ENCODE measurements around the gene DCLK2. TPM values are rescaled to one million over a fixed set of nuclear protein-coding genes. Genes with fewer than 3 reads are reported as not detected.

The DCLK2 gene
- total RNA-seq, 6 donors from 2014 or later = 2.1 to 16.8 (median 3.3) TPM

DNA sequence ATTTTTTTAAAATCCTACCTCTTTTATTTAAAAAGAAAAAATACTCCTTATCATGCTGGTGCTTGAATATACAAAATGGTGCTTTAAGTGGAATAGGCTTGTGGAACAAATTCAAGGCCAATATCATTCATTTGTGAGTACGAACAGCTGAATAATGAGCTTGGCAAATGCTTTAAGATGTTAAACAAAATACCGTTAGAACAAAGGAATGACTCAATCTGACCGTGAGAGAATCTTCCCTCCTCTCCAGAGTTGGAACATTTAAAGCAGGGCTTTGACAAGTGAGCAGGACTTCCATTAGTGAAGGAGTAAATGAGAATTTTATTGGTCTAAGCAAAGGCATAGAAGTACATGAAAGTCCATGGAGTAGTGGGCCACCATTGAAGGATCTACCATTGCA lies 74.5 kb downstream of the DCLK2 start:
- TF ChIP-seq, protein P1, sequence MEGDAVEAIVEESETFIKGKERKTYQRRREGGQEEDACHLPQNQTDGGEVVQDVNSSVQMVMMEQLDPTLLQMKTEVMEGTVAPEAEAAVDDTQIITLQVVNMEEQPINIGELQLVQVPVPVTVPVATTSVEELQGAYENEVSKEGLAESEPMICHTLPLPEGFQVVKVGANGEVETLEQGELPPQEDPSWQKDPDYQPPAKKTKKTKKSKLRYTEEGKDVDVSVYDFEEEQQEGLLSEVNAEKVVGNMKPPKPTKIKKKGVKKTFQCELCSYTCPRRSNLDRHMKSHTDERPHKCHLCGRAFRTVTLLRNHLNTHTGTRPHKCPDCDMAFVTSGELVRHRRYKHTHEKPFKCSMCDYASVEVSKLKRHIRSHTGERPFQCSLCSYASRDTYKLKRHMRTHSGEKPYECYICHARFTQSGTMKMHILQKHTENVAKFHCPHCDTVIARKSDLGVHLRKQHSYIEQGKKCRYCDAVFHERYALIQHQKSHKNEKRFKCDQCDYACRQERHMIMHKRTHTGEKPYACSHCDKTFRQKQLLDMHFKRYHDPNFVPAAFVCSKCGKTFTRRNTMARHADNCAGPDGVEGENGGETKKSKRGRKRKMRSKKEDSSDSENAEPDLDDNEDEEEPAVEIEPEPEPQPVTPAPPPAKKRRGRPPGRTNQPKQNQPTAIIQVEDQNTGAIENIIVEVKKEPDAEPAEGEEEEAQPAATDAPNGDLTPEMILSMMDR (IDR thresholded peaks at IDR 0.05) = no peak
- TF ChIP-seq POLR2A (IDR thresholded peaks at IDR 0.05) = no peak
- no peak for TF ChIP-seq EP300 (IDR thresholded peaks at IDR 0.05)
- no peak for TF ChIP-seq POLR2AphosphoS5 (IDR thresholded peaks at IDR 0.05)
- no peaks in the 10 kb centered on the region for H3K36me3 ChIP-seq
- no peak for ATAC-seq (ENCODE audit: low FRiP score in 2 of 2)
- H3K4me3 ChIP-seq = no peak overlapping the region
- H3K9me3 ChIP-seq = no peaks in the 10 kb centered on the region
- H3K4me1 ChIP-seq = no peaks in the 10 kb centered on the region
- no peak for DNase-seq
- H3K27me3 ChIP-seq = no peaks in the 10 kb centered on the region
- no peak overlapping the region for H3K27ac ChIP-seq
- WGBS, 2 donors = 61 to 70% methylated on average over 3 of the region's 3 CpGs

DNA sequence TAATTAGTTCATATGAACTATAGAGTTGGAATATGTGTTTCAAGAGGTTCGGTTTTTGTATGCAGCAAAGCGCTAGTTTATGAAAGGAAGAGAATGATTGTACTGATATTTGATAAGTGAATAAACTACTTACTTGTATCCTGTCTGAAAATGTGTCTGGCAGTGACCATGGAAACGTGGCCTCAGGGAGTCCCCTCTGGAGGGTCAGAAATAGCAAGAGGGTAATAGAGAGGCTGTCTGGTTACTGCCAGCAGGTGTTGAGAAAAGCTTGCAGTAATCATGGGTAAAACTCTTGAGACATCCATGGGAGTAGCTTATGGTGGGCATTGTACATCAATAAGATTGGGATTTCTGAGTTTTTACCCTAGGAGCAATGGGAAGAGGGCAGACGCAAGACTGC lies 77.1 kb downstream of the DCLK2 start:
- Histone ChIP-seq H3K4me1 (peaks cover 0 to 3% (median 0%) of the 10 kb centered on the region in 4 donors), H3K27ac (no peak overlapping the region), H3K9me3 (no peaks in the 10 kb centered on the region), H3K4me3 (no peak overlapping the region), H3K27me3 (no peaks in the 10 kb centered on the region), H3K36me3 (no peaks in the 10 kb centered on the region)
- TF ChIP-seq EP300 (IDR thresholded peaks at IDR 0.05) (no peak), POLR2AphosphoS5 (IDR thresholded peaks at IDR 0.05) (no peak), POLR2A (IDR thresholded peaks at IDR 0.05) (no peak)
- TF ChIP-seq, protein P1 (IDR thresholded peaks at IDR 0.05) = no peak
- 75 to 76% methylated on average over 4 of the region's 4 CpGs for WGBS, 2 donors
- no peak for DNase-seq
- ATAC-seq (ENCODE audit: low FRiP score in 2 of 2) = no peak

DNA sequence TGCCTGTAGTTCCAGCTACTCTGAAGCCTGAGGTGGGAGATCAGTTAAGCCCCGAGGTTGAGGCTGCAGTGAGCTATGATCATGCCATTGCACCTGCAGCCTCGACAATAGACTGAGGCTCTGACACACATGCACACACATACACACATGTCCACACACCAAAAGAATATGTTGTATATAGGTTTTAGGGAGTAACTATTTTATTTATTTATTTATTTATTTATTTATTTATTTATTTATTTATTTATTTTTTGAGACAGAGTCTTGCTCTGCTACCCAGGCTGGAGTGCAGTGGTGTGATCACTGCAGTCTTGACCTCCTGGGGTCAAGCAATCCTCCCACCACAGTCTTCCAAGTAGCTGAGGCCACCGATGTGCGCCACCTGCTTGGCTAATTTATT lies 78.3 kb downstream of the DCLK2 start:
- no peaks in the 10 kb centered on the region for H3K36me3 ChIP-seq
- H3K9me3 ChIP-seq = no peaks in the 10 kb centered on the region
- no peak overlapping the region for H3K4me3 ChIP-seq
- no peak for DNase-seq
- no peak for ATAC-seq (ENCODE audit: low FRiP score in 2 of 2)
- no peaks in the 10 kb centered on the region for H3K27me3 ChIP-seq
- 93 to 94% methylated on average over 4 of the region's 4 CpGs for WGBS, 2 donors
- no peak overlapping the region for H3K27ac ChIP-seq
- no peak for TF ChIP-seq POLR2A (IDR thresholded peaks at IDR 0.05)
- TF ChIP-seq POLR2AphosphoS5 (IDR thresholded peaks at IDR 0.05) = no peak
- TF ChIP-seq, protein P1 (IDR thresholded peaks at IDR 0.05) = no peak
- TF ChIP-seq EP300 (IDR thresholded peaks at IDR 0.05) = no peak
- H3K4me1 ChIP-seq = peaks cover 0 to 3% (median 2%) of the 10 kb centered on the region in 4 donors

DNA sequence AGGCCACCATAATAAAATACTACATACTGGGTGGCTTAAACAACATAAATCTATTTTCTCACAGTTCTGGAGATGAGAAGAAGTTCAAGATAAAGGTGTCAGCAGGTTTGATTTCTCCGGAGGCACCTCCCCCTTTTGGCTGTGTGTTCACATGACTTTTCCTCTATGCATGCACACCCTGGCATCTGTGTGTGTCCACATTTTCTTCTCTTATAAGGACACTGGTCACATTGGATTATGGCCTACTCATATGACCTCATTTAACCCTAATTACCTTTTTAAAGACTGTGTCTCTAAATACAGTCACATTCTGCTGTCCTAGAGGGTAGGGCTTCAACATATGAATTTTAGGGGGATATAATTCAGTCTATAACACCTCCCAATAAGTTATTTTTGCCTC lies 79.8 kb downstream of the DCLK2 start:
- H3K27ac ChIP-seq = no peak overlapping the region
- TF ChIP-seq, protein P1 (IDR thresholded peaks at IDR 0.05) = no peak
- no peak for TF ChIP-seq EP300 (IDR thresholded peaks at IDR 0.05)
- no peak for TF ChIP-seq POLR2AphosphoS5 (IDR thresholded peaks at IDR 0.05)
- TF ChIP-seq POLR2A (IDR thresholded peaks at IDR 0.05) = no peak
- DNase-seq (no peak), ATAC-seq (ENCODE audit: low FRiP score in 2 of 2) (no peak)
- H3K4me3 ChIP-seq = no peak overlapping the region
- H3K4me1 ChIP-seq = peaks cover 0 to 3% (median 2%) of the 10 kb centered on the region in 4 donors
- no peaks in the 10 kb centered on the region for H3K36me3 ChIP-seq
- no peaks in the 10 kb centered on the region for H3K9me3 ChIP-seq
- H3K27me3 ChIP-seq = no peaks in the 10 kb centered on the region
- WGBS, 2 donors = 92 to 100% methylated on average over 1 of the region's 1 CpG

DNA sequence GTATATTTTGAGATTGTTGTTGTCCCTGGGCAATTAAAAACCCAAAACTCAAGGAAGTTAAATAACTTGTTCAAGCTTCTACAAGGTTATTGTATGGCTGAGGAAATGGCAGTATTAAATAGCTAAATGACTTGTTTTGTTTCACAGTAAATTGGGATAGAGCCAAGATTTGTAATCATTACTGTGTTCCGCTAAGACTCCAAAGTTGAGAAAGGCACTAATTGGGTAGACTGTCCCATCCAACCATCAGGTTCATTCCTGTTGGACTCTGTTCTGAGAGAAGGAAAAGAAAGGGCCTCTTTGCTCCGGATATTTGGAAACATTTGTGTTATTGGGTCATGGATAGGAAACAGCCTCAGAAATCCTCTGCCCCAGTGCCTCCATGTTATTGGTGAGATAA lies 82.2 kb downstream of the DCLK2 start:
- no peaks in the 10 kb centered on the region for H3K9me3 ChIP-seq
- no peaks in the 10 kb centered on the region for H3K27me3 ChIP-seq
- no peak overlapping the region for H3K4me3 ChIP-seq
- DNase-seq (no peak), ATAC-seq (ENCODE audit: low FRiP score in 2 of 2) (no peak)
- peaks cover 0 to 3% (median 2%) of the 10 kb centered on the region in 4 donors for H3K4me1 ChIP-seq
- 62 to 78% methylated on average over 2 of the region's 2 CpGs for WGBS, 2 donors
- TF ChIP-seq POLR2AphosphoS5 (IDR thresholded peaks at IDR 0.05) (no peak), POLR2A (IDR thresholded peaks at IDR 0.05) (no peak), EP300 (IDR thresholded peaks at IDR 0.05) (no peak)
- TF ChIP-seq, protein P1 (IDR thresholded peaks at IDR 0.05) = no peak
- no peaks in the 10 kb centered on the region for H3K36me3 ChIP-seq
- peak overlapping the region in 1 of 4 donors; percentile 62 for H3K27ac ChIP-seq

Data from upper lobe of left lung (tissue), 6 donors.